ENCODE data around the gene CNOT3.

CNOT3 gene

DNA sequence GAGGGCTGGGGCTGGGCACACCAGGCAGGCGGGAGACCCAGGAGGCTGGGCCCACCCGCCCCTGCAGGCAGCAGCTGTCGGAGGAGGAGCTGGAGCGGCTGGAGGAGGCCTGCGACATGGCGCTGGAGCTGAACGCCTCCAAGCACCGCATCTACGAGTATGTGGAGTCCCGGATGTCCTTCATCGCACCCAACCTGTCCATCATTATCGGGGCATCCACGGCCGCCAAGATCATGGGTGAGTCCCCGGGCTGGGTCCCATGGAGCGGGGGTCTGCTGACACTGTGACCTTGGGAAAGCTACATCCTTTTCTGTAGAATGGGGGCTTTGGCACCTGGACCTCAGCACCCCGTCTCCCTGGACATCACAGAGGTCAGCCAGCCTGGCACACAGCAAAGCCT, 13.9 kb upstream of the CNOT3 start (continued):
- TF ChIP-seq RARB (CRISPR knock-in tag; IDR thresholded peaks at IDR 0.05) = no peak
- TF ChIP-seq ZFP30 (CRISPR knock-in tag; IDR thresholded peaks at IDR 0.05) = no peak
- TF ChIP-seq PPARA (CRISPR knock-in tag; IDR thresholded peaks at IDR 0.05; ENCODE audit: borderline replicate concordance) = no peak

DNA sequence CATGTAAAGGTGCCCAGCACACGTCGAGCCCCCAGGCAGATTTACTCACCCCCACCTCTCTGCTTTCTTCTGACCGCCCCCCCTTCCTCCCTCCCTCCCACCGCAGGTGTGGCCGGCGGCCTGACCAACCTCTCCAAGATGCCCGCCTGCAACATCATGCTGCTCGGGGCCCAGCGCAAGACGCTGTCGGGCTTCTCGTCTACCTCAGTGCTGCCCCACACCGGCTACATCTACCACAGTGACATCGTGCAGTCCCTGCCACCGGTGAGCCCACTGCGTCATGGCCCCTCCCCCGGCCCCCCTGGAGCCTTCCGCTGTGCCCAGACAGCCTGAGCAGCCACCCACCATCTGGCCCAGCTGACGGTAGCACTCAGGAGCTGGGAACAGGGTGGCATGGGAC, 13.2 kb upstream of the CNOT3 start:
- ATAC-seq = no peak
- TF ChIP-seq, protein P1, sequence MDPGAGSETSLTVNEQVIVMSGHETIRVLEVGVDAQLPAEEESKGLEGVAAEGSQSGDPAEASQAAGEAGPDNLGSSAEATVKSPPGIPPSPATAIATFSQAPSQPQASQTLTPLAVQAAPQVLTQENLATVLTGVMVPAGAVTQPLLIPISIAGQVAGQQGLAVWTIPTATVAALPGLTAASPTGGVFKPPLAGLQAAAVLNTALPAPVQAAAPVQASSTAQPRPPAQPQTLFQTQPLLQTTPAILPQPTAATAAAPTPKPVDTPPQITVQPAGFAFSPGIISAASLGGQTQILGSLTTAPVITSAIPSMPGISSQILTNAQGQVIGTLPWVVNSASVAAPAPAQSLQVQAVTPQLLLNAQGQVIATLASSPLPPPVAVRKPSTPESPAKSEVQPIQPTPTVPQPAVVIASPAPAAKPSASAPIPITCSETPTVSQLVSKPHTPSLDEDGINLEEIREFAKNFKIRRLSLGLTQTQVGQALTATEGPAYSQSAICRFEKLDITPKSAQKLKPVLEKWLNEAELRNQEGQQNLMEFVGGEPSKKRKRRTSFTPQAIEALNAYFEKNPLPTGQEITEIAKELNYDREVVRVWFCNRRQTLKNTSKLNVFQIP (CRISPR knock-in tag; IDR thresholded peaks at IDR 0.05; ENCODE audit: borderline replicate concordance, low read depth) = no peak
- TF ChIP-seq CSRNP3 (CRISPR knock-in tag; IDR thresholded peaks at IDR 0.05) (no peak), ZNF565 (CRISPR knock-in tag; conservative IDR thresholded peaks at IDR 0.05; ENCODE audit: low read depth) (no peak), ZFP3 (CRISPR knock-in tag; IDR thresholded peaks at IDR 0.05) (no peak), SNAI2 (CRISPR knock-in tag; IDR thresholded peaks at IDR 0.05) (no peak), ZNF8 (CRISPR knock-in tag; IDR thresholded peaks at IDR 0.05) (no peak), PATZ1 (CRISPR knock-in tag; IDR thresholded peaks at IDR 0.05; ENCODE audit: borderline replicate concordance) (no peak), ISL1 (CRISPR knock-in tag; IDR thresholded peaks at IDR 0.05) (no peak), BACH2 (CRISPR knock-in tag; IDR thresholded peaks at IDR 0.05; ENCODE audit: borderline replicate concordance) (no peak), CREB5 (CRISPR knock-in tag; IDR thresholded peaks at IDR 0.05; ENCODE audit: low read depth) (no peak), ZFP30 (CRISPR knock-in tag; IDR thresholded peaks at IDR 0.05) (no peak), ZC3H10 (CRISPR knock-in tag; IDR thresholded peaks at IDR 0.05) (no peak), ESRRG (CRISPR knock-in tag; IDR thresholded peaks at IDR 0.05) (no peak), GLIS3 (CRISPR knock-in tag; IDR thresholded peaks at IDR 0.05) (no peak)

GRCh38 chr19:54125713-54126112, 11.8 kb upstream of the CNOT3 start:
- TF ChIP-seq ESRRG (CRISPR knock-in tag; IDR thresholded peaks at IDR 0.05) = no peak
- no peak for TF ChIP-seq ARNTL (CRISPR knock-in tag; IDR thresholded peaks at IDR 0.05; ENCODE audit: borderline replicate concordance, low read depth)
- TF ChIP-seq TSHZ2 (CRISPR knock-in tag; IDR thresholded peaks at IDR 0.05) = no peak
- no peak for TF ChIP-seq OSR1 (CRISPR knock-in tag; IDR thresholded peaks at IDR 0.05)
- TF ChIP-seq ZFP3 (CRISPR knock-in tag; IDR thresholded peaks at IDR 0.05) = no peak
- TF ChIP-seq RARB (CRISPR knock-in tag; IDR thresholded peaks at IDR 0.05) = no peak
- TF ChIP-seq ISL1 (CRISPR knock-in tag; IDR thresholded peaks at IDR 0.05) = no peak
- TF ChIP-seq ZFP30 (CRISPR knock-in tag; IDR thresholded peaks at IDR 0.05) = no peak
- no peak for TF ChIP-seq CSRNP3 (CRISPR knock-in tag; IDR thresholded peaks at IDR 0.05)
- ATAC-seq = no peak

Measured in SK-N-SH treated with all-trans-retinoic acid at 6 μM for 48 hours (cell line).